WERI-Rb-1 (cell line): Measurements from ENCODE around the gene LHX2.
"Not testable (repeated sequence)": the region's sequence is repeated elsewhere in the genome, so short reads cannot be mapped to it uniquely, and the experiment has no call there.

Experiments
- DNase-seq: peaks from one replicate; pipeline ENCODE4 v3.0.0-alpha.2; 2020
- H3K27ac ChIP-seq: fragments of 250-450 bp; sonication (Bioruptor Pico); 2 replicates; pipeline ENCODE4 v1.5.1; 2020; ENCODE audit warnings: mild to moderate bottlenecking, moderate library complexity
- H3K27me3 ChIP-seq: fragments of 250-450 bp; sonication (Bioruptor Pico); 2 replicates; pipeline ENCODE4 v1.5.1; 2021; ENCODE audit warnings: mild to moderate bottlenecking, low read depth, moderate library complexity; ENCODE audit not compliant: insufficient read depth, severe bottlenecking
- H3K36me3 ChIP-seq: fragments of 250-450 bp; sonication (Bioruptor Pico); 2 replicates; pipeline ENCODE4 v1.5.1; 2020; ENCODE audit warnings: mild to moderate bottlenecking, moderate library complexity
- H3K4me3 ChIP-seq: 2 replicates; pipeline ENCODE4 v1.5.1; 2011; ENCODE audit warnings: low read depth, mild to moderate bottlenecking, control low read depth, low read length
- H3K9me3 ChIP-seq: fragments of 250-450 bp; sonication (Bioruptor Pico); 2 replicates; pipeline ENCODE4 v1.5.1; 2021; ENCODE audit warnings: mild to moderate bottlenecking, moderate library complexity; ENCODE audit not compliant: severe bottlenecking
- CTCF ChIP-seq: IDR thresholded peaks from 2 replicates; pipeline ENCODE4 v1.5.1; 2011; ENCODE audit warnings: low read depth, mild to moderate bottlenecking, control low read depth, inconsistent platforms, low read length

LHX2 gene

GRCh38 chr9:123973590-123974223 lies 37.9 kb upstream of the LHX2 start:
- peaks cover 15% of the 10 kb centered on the region for H3K9me3 ChIP-seq
- no peak for TF ChIP-seq CTCF
- H3K27me3 ChIP-seq = no peaks in the 10 kb centered on the region
- no peak overlapping the region for H3K27ac ChIP-seq
- H3K36me3 ChIP-seq = no peaks in the 10 kb centered on the region
- DNase-seq = no peak
- H3K4me3 ChIP-seq = no peak overlapping the region

- no peaks in the 10 kb centered on the region for H3K27me3 ChIP-seq
- TF ChIP-seq CTCF = no peak
- H3K4me3 ChIP-seq = no peak overlapping the region
- H3K27ac ChIP-seq = no peak overlapping the region
- no peak for DNase-seq
- H3K36me3 ChIP-seq = no peaks in the 10 kb centered on the region
- peaks cover 15% of the 10 kb centered on the region for H3K9me3 ChIP-seq
Observed at GRCh38 chr9:123974471-123974870, 37.1 kb upstream of the LHX2 start.

- no peak for TF ChIP-seq CTCF
- no peak overlapping the region for H3K4me3 ChIP-seq
- H3K27ac ChIP-seq = no peak overlapping the region
Observed at GRCh38 chr9:123975871-123976270, 35.7 kb upstream of the LHX2 start.

GRCh38 chr9:123976579-123976978 lies 35.0 kb upstream of the LHX2 start:
- not testable (repeated sequence) for H3K27me3 ChIP-seq, DNase-seq, H3K36me3 ChIP-seq, H3K27ac ChIP-seq, H3K4me3 ChIP-seq
- peaks cover 13% of the 10 kb centered on the region for H3K9me3 ChIP-seq

More at GRCh38 chr9:123975871-123976270, 35.7 kb upstream of the LHX2 start:
- no peak for DNase-seq
- Histone ChIP-seq H3K9me3 (peaks cover 15% of the 10 kb centered on the region), H3K36me3 (no peaks in the 10 kb centered on the region), H3K27me3 (no peaks in the 10 kb centered on the region)

GRCh38 chr9:123978981-123979380 lies 32.6 kb upstream of the LHX2 start:
- Histone ChIP-seq H3K27ac (no peak overlapping the region), H3K4me3 (no peak overlapping the region), H3K27me3 (no peaks in the 10 kb centered on the region), H3K9me3 (no peaks in the 10 kb centered on the region), H3K36me3 (no peaks in the 10 kb centered on the region)
- TF ChIP-seq CTCF = no peak
- no peak for DNase-seq

- DNase-seq = no peak
- H3K27ac ChIP-seq = no peak overlapping the region
- no peaks in the 10 kb centered on the region for H3K9me3 ChIP-seq
- no peaks in the 10 kb centered on the region for H3K27me3 ChIP-seq
- H3K4me3 ChIP-seq = no peak overlapping the region
- no peak for TF ChIP-seq CTCF
- no peaks in the 10 kb centered on the region for H3K36me3 ChIP-seq
Observed at GRCh38 chr9:123982535-123982934, 29.0 kb upstream of the LHX2 start.
